ENCODE results near the gene GRK2.

- TF ChIP-seq CTCF (conservative IDR thresholded peaks at IDR 0.05 in 1 of 2, IDR thresholded peaks at IDR 0.05 in 1 of 2; ENCODE audit: extremely low read depth in 1 of 2, insufficient read depth in 1 of 2, low read depth in 1 of 2, low read length in 2 of 2), result no peak
- no peak for TF ChIP-seq EZH2 (IDR thresholded peaks at IDR 0.05; ENCODE audit: borderline replicate concordance, low read length)
Measured at GRCh38 chr11:67282876-67283371, 16.7 kb downstream of the GRK2 start.

Data from mammary epithelial cell (primary cell).